ENCODE data around the gene LRRC3B. TPM values are rescaled to one million over a fixed set of nuclear protein-coding genes. Genes with fewer than 3 reads are reported as not detected.

LRRC3B gene
- total RNA-seq, 1 donor from 2014 or later = 7.8 TPM

DNA sequence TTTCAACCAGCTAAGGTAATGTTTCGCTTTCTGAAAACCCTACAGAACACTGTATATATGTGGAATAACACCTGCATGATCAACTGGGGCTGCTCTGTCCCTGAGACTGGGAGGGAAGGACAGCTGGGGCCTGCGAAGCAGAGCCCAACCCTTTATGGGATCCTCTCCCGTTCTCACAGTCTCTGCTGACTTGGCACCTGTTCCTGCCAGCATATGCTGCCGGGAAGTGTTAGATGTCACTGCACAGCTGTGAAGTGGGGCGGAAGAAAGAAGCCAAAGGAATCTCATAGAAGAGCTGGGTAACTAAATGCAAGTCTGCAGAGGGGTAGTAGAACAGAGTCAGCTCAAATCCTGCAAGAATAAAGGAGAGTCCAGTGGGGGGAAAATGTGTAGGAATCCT lies 29.6 kb downstream of the LRRC3B start:
- Histone ChIP-seq H3K27me3 (ENCODE audit: control insufficient read depth in 3 of 3, insufficient read depth in 3 of 3, low read length in 3 of 3) (no peaks in the 10 kb centered on the region), H3K4me1 (ENCODE audit: control insufficient read depth in 3 of 3, insufficient read depth in 3 of 3, low read length in 3 of 3) (peaks cover 6 to 35% (median 12%) of the 10 kb centered on the region in 3 donors), H3K36me3 (ENCODE audit: control insufficient read depth in 3 of 3, insufficient read depth in 3 of 3, low read length in 3 of 3) (no peaks in the 10 kb centered on the region), H3K4me3 (ENCODE audit: low read length in 3 of 3) (no peak overlapping the region), H3K9ac (ENCODE audit: low read depth in 1 of 3, low read length in 3 of 3) (peak overlapping the region in 1 of 3 donors; percentile 35), H3K27ac (ENCODE audit: low read depth, low read length) (peak overlapping the region; percentile 37), H3K9me3 (ENCODE audit: control insufficient read depth in 3 of 3, low read length in 3 of 3) (no peaks in the 10 kb centered on the region)

DNA sequence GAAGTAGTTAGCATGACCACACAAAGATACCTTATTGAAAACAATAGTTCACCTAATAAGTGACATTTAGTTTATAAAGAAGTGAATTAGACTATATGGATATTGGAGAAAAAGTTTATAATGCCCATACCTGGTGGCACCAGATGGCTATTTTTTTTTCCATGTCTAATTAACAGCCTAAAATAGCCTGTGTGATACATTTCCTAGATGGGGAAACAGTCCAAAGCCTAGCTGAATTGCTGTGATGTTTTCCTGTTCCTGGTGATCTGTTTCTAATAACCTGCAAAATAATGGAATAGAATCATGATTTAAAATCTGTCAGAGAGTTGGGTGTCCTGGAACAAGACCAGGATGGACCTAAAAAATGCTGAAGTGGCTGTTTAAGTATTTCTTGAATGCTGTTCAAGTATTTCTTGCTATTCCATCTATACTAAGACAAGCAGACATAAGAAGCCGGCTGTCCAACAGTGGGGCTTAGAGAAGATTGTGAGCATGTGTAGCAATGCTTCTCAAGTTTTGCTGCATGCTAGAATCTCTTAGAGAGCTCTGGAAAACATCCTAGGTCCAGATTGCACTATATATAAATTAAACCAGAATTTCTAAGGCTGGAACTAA lies 31.3 kb downstream of the LRRC3B start:
- H3K27ac ChIP-seq (ENCODE audit: low read depth, low read length) = peak overlapping the region; percentile 59
- peaks cover 6 to 35% (median 12%) of the 10 kb centered on the region in 3 donors for H3K4me1 ChIP-seq (ENCODE audit: control insufficient read depth in 3 of 3, insufficient read depth in 3 of 3, low read length in 3 of 3)
- H3K4me3 ChIP-seq (ENCODE audit: low read length in 3 of 3) = no peak overlapping the region
- no peaks in the 10 kb centered on the region for H3K27me3 ChIP-seq (ENCODE audit: control insufficient read depth in 3 of 3, insufficient read depth in 3 of 3, low read length in 3 of 3)
- H3K9ac ChIP-seq (ENCODE audit: low read depth in 1 of 3, low read length in 3 of 3) = no peak overlapping the region
- no peaks in the 10 kb centered on the region for H3K9me3 ChIP-seq (ENCODE audit: control insufficient read depth in 3 of 3, low read length in 3 of 3)
- H3K36me3 ChIP-seq (ENCODE audit: control insufficient read depth in 3 of 3, insufficient read depth in 3 of 3, low read length in 3 of 3) = no peaks in the 10 kb centered on the region

DNA sequence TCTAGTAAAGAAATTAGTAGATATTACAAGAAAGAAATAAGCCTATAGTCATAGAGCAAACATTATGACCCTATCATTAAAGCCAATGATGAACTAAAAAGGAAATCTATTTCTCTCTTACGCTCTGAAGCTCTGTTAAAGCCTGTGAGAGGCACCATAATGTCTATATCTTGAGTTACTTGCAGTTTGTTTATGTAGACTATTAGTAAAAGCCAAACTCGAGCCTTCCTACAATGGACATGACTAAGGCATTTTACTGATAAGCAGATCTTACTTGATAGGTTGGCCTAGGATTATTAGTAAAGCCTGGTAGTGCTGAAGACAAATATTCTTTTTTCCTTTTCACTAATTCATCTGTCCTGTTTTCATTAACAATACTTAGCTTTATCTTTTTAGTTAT lies 32.7 kb downstream of the LRRC3B start:
- H3K9ac ChIP-seq (ENCODE audit: low read depth in 1 of 3, low read length in 3 of 3) = no peak overlapping the region
- H3K27me3 ChIP-seq (ENCODE audit: control insufficient read depth in 3 of 3, insufficient read depth in 3 of 3, low read length in 3 of 3) = no peaks in the 10 kb centered on the region
- no peaks in the 10 kb centered on the region for H3K9me3 ChIP-seq (ENCODE audit: control insufficient read depth in 3 of 3, low read length in 3 of 3)
- H3K4me3 ChIP-seq (ENCODE audit: low read length in 3 of 3) = no peak overlapping the region
- no peaks in the 10 kb centered on the region for H3K36me3 ChIP-seq (ENCODE audit: control insufficient read depth in 3 of 3, insufficient read depth in 3 of 3, low read length in 3 of 3)
- peaks cover 6 to 35% (median 12%) of the 10 kb centered on the region in 3 donors for H3K4me1 ChIP-seq (ENCODE audit: control insufficient read depth in 3 of 3, insufficient read depth in 3 of 3, low read length in 3 of 3)
- H3K27ac ChIP-seq (ENCODE audit: low read depth, low read length) = no peak overlapping the region

DNA sequence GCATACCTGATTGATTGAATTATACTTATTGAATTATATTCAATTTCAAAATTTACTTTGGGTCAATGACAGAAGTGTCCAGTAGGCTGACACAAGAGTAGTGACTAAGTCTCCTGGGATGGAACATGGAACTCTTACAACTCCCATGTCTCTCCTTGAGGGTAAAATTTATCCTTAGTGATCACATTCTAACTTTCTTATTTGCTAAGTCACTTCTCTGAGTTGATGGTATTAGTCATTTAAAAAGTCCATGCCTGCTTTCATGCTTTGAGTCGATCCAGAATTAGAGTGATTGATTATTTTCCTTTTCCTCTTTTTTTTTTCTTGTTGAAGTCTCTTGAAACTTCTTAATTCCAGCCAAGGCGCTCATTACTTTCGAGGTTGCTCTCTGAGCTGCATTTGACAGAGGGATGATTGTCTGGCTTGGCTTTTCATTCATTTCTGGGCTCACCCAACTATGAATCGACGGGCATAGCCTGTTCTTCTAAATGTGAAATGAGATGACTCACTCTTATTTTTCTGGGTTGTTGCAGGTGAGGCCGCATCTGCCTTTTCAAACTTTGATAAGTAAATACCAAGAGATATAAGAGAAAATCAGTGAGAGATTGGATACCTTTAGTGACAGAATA lies 34.9 kb downstream of the LRRC3B start:
- no peaks in the 10 kb centered on the region for H3K27me3 ChIP-seq (ENCODE audit: control insufficient read depth in 3 of 3, insufficient read depth in 3 of 3, low read length in 3 of 3)
- no peak overlapping the region for H3K9ac ChIP-seq (ENCODE audit: low read depth in 1 of 3, low read length in 3 of 3)
- H3K9me3 ChIP-seq (ENCODE audit: control insufficient read depth in 3 of 3, low read length in 3 of 3) = no peaks in the 10 kb centered on the region
- peaks cover under 1 to 25% (median 3%) of the 10 kb centered on the region in 3 donors for H3K4me1 ChIP-seq (ENCODE audit: control insufficient read depth in 3 of 3, insufficient read depth in 3 of 3, low read length in 3 of 3)
- H3K27ac ChIP-seq (ENCODE audit: low read depth, low read length) = no peak overlapping the region
- no peaks in the 10 kb centered on the region for H3K36me3 ChIP-seq (ENCODE audit: control insufficient read depth in 3 of 3, insufficient read depth in 3 of 3, low read length in 3 of 3)
- H3K4me3 ChIP-seq (ENCODE audit: low read length in 3 of 3) = no peak overlapping the region

DNA sequence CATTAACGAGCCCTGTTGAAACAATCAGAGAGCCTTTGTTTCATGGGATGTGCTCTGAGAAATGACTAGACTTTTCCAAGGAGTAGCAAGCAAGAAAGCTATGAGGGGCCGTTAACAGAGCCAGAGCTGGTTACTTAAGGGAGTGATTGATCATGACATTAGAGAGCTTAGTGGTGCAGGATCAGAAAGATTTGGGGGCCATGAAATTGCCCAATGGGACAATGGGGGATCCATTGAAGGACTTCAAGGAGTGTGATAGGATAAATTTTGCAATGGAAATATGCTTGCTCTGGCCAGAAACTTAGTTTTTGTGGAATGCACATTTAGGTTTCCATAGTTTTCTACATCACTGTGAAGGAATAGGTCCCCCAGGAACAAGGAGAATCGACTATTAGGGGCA lies 45.6 kb downstream of the LRRC3B start:
- Histone ChIP-seq H3K36me3 (ENCODE audit: control insufficient read depth in 3 of 3, insufficient read depth in 3 of 3, low read length in 3 of 3) (no peaks in the 10 kb centered on the region), H3K4me1 (ENCODE audit: control insufficient read depth in 3 of 3, insufficient read depth in 3 of 3, low read length in 3 of 3) (peaks cover 0 to 6% (median 0%) of the 10 kb centered on the region in 3 donors), H3K4me3 (ENCODE audit: low read length in 3 of 3) (no peak overlapping the region), H3K27me3 (ENCODE audit: control insufficient read depth in 3 of 3, insufficient read depth in 3 of 3, low read length in 3 of 3) (no peaks in the 10 kb centered on the region), H3K9ac (ENCODE audit: low read depth in 1 of 3, low read length in 3 of 3) (no peak overlapping the region), H3K27ac (ENCODE audit: low read depth, low read length) (no peak overlapping the region), H3K9me3 (ENCODE audit: control insufficient read depth in 3 of 3, low read length in 3 of 3) (no peaks in the 10 kb centered on the region)

DNA sequence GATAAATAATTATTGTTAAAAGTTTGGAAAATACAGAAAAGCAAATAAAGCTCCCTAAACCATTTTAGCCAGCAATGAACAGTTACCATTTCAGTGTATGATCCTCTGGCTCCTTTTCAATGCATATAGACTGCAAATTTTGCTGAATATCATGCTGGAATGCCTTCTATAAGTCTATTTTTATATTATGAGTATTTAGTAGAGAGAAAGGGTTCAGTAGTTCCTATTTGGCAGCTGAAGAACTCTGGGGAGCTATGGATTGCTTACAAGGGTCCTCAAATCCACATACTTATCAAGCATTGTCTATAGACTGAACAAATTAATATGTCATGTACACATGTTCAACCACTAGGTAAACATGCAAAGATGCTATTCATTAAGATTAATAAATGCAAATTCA lies 46.1 kb downstream of the LRRC3B start:
- Histone ChIP-seq H3K27ac (ENCODE audit: low read depth, low read length) (no peak overlapping the region), H3K9me3 (ENCODE audit: control insufficient read depth in 3 of 3, low read length in 3 of 3) (no peaks in the 10 kb centered on the region), H3K4me3 (ENCODE audit: low read length in 3 of 3) (no peak overlapping the region), H3K4me1 (ENCODE audit: control insufficient read depth in 3 of 3, insufficient read depth in 3 of 3, low read length in 3 of 3) (peaks cover 0 to 6% (median 0%) of the 10 kb centered on the region in 3 donors), H3K36me3 (ENCODE audit: control insufficient read depth in 3 of 3, insufficient read depth in 3 of 3, low read length in 3 of 3) (no peaks in the 10 kb centered on the region), H3K27me3 (ENCODE audit: control insufficient read depth in 3 of 3, insufficient read depth in 3 of 3, low read length in 3 of 3) (no peaks in the 10 kb centered on the region), H3K9ac (ENCODE audit: low read depth in 1 of 3, low read length in 3 of 3) (no peak overlapping the region)

DNA sequence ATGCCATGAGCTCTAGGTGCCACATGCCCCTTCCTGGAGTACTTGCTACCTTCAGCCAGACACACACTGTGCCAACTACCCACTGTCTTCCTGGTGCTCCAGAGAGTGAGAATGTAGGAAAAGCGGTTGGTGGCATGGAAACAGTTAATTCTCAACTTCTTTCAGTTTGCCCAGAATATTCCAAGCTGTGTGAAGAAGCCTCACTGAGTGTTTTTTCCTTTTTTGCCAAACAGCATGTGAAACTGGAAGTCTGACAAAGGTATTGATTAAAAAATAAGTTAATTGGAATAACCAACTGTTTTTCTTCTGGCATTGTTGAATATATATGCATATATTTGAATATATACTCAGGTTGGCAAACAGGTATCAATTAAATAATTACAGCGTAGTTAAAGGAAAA lies 52.8 kb downstream of the LRRC3B start:
- Histone ChIP-seq H3K9me3 (ENCODE audit: control insufficient read depth in 3 of 3, low read length in 3 of 3) (no peaks in the 10 kb centered on the region), H3K4me1 (ENCODE audit: control insufficient read depth in 3 of 3, insufficient read depth in 3 of 3, low read length in 3 of 3) (no peaks in the 10 kb centered on the region), H3K4me3 (ENCODE audit: low read length in 3 of 3) (no peak overlapping the region), H3K9ac (ENCODE audit: low read depth in 1 of 3, low read length in 3 of 3) (no peak overlapping the region), H3K27me3 (ENCODE audit: control insufficient read depth in 3 of 3, insufficient read depth in 3 of 3, low read length in 3 of 3) (no peaks in the 10 kb centered on the region), H3K36me3 (ENCODE audit: control insufficient read depth in 3 of 3, insufficient read depth in 3 of 3, low read length in 3 of 3) (no peaks in the 10 kb centered on the region), H3K27ac (ENCODE audit: low read depth, low read length) (no peak overlapping the region)

DNA sequence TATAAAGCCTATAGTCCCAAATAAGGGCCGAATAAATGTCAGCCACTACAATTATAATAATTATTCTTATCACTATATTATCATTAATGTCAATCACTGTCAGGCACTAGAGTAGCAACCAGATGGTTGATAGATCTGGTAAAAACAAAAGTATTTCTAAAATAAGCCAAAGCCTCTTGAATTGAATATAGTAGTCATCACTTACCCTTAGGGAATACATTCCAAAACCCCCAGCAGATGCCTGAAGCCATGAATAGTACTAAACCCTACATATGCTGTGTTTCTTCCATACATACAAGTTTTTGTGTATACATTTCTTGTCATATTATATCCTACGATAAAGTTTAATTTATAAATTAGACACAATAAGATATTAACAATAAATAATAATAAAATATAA lies 59.1 kb downstream of the LRRC3B start:
- Histone ChIP-seq H3K27ac (ENCODE audit: low read depth, low read length) (no peak overlapping the region), H3K36me3 (ENCODE audit: control insufficient read depth in 3 of 3, insufficient read depth in 3 of 3, low read length in 3 of 3) (no peaks in the 10 kb centered on the region), H3K9ac (ENCODE audit: low read depth in 1 of 3, low read length in 3 of 3) (no peak overlapping the region), H3K4me3 (ENCODE audit: low read length in 3 of 3) (no peak overlapping the region), H3K27me3 (ENCODE audit: control insufficient read depth in 3 of 3, insufficient read depth in 3 of 3, low read length in 3 of 3) (no peaks in the 10 kb centered on the region), H3K9me3 (ENCODE audit: control insufficient read depth in 3 of 3, low read length in 3 of 3) (no peaks in the 10 kb centered on the region), H3K4me1 (ENCODE audit: control insufficient read depth in 3 of 3, insufficient read depth in 3 of 3, low read length in 3 of 3) (peaks cover 0 to 7% (median 0%) of the 10 kb centered on the region in 3 donors)

DNA sequence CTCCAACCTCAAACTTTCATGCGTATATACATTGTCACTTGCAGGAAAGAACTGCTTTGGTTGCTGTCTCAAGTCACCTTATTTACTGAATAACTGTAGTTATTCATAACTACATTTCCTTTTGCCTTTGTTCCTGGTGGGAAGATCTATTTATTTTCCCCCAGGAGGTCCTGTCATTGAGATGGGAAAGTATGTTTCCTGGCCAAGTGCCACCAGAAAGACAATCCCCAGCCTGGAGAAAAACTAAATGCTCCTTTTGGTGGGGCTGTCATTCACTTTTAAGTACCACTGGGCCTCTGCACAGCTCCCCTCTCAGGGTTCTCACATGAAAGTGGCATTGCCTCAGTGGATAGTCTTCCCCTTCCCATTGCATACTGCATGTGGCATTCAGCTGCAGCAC lies 59.8 kb downstream of the LRRC3B start:
- Histone ChIP-seq H3K4me1 (ENCODE audit: control insufficient read depth in 3 of 3, insufficient read depth in 3 of 3, low read length in 3 of 3) (peaks cover 0 to 7% (median 0%) of the 10 kb centered on the region in 3 donors), H3K9ac (ENCODE audit: low read depth in 1 of 3, low read length in 3 of 3) (no peak overlapping the region), H3K36me3 (ENCODE audit: control insufficient read depth in 3 of 3, insufficient read depth in 3 of 3, low read length in 3 of 3) (no peaks in the 10 kb centered on the region), H3K4me3 (ENCODE audit: low read length in 3 of 3) (no peak overlapping the region), H3K27ac (ENCODE audit: low read depth, low read length) (no peak overlapping the region), H3K27me3 (ENCODE audit: control insufficient read depth in 3 of 3, insufficient read depth in 3 of 3, low read length in 3 of 3) (no peaks in the 10 kb centered on the region), H3K9me3 (ENCODE audit: control insufficient read depth in 3 of 3, low read length in 3 of 3) (no peaks in the 10 kb centered on the region)

DNA sequence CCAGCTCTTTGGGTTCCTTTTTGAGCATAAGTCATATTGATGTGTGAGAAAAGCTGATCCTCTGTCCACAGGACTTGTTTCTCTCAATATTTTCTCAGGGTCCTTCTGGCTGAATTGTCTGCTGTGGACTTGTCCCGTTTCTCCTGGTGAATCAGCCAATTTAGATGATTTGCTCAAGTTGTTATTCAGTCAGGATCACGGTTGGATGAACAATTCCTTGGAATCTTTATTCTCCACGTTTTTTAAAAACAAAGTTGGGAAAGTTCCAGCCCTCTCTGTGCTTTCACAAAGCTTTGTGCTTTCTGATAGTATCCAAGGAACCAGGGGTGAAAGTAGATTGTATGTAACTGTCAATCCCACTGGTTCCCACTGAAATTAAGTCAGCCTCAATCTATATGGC lies 61.3 kb downstream of the LRRC3B start:
- H3K4me1 ChIP-seq (ENCODE audit: control insufficient read depth in 3 of 3, insufficient read depth in 3 of 3, low read length in 3 of 3) = peaks cover 0 to 7% (median 0%) of the 10 kb centered on the region in 3 donors
- no peaks in the 10 kb centered on the region for H3K9me3 ChIP-seq (ENCODE audit: control insufficient read depth in 3 of 3, low read length in 3 of 3)
- no peaks in the 10 kb centered on the region for H3K27me3 ChIP-seq (ENCODE audit: control insufficient read depth in 3 of 3, insufficient read depth in 3 of 3, low read length in 3 of 3)
- no peak overlapping the region for H3K9ac ChIP-seq (ENCODE audit: low read depth in 1 of 3, low read length in 3 of 3)
- no peaks in the 10 kb centered on the region for H3K36me3 ChIP-seq (ENCODE audit: control insufficient read depth in 3 of 3, insufficient read depth in 3 of 3, low read length in 3 of 3)
- no peak overlapping the region for H3K4me3 ChIP-seq (ENCODE audit: low read length in 3 of 3)
- no peak overlapping the region for H3K27ac ChIP-seq (ENCODE audit: low read depth, low read length)
